ENCODE results near the gene ECT2L.

DNA sequence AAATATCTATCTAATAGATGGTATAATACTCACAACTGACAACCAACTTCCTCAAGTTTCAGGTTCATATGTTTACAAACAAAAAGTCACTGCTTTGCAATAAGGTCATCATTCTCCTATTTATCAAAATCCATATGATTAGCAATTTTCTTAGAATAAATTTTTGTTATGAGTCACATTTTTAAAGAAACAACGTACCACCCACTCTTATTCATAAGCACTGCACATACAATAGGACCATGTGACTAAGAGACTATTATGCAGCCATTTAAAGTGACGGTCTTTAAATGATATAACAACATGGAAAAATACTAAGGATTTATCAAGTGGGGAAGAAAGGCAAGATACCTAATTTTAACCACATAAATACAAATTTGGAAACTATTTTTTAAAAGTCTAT is 152.1 kb downstream of the ECT2L start:
- TF ChIP-seq, protein P1, sequence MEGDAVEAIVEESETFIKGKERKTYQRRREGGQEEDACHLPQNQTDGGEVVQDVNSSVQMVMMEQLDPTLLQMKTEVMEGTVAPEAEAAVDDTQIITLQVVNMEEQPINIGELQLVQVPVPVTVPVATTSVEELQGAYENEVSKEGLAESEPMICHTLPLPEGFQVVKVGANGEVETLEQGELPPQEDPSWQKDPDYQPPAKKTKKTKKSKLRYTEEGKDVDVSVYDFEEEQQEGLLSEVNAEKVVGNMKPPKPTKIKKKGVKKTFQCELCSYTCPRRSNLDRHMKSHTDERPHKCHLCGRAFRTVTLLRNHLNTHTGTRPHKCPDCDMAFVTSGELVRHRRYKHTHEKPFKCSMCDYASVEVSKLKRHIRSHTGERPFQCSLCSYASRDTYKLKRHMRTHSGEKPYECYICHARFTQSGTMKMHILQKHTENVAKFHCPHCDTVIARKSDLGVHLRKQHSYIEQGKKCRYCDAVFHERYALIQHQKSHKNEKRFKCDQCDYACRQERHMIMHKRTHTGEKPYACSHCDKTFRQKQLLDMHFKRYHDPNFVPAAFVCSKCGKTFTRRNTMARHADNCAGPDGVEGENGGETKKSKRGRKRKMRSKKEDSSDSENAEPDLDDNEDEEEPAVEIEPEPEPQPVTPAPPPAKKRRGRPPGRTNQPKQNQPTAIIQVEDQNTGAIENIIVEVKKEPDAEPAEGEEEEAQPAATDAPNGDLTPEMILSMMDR (conservative IDR thresholded peaks at IDR 0.05; ENCODE audit: low read depth in 2 of 2) = no peak
- TF ChIP-seq STAT1 (IDR thresholded peaks at IDR 0.05; ENCODE audit: unreplicated experiment) = no peak
- no peak for TF ChIP-seq EZH2 (IDR thresholded peaks at IDR 0.05; ENCODE audit: low read depth, unreplicated experiment)
- TF ChIP-seq, protein P2, sequence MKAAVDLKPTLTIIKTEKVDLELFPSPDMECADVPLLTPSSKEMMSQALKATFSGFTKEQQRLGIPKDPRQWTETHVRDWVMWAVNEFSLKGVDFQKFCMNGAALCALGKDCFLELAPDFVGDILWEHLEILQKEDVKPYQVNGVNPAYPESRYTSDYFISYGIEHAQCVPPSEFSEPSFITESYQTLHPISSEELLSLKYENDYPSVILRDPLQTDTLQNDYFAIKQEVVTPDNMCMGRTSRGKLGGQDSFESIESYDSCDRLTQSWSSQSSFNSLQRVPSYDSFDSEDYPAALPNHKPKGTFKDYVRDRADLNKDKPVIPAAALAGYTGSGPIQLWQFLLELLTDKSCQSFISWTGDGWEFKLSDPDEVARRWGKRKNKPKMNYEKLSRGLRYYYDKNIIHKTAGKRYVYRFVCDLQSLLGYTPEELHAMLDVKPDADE (IDR thresholded peaks at IDR 0.05) = no peak
- TF ChIP-seq EZH2phosphoT487 (IDR thresholded peaks at IDR 0.05; ENCODE audit: unreplicated experiment) = no peak
- TF ChIP-seq, protein P3, sequence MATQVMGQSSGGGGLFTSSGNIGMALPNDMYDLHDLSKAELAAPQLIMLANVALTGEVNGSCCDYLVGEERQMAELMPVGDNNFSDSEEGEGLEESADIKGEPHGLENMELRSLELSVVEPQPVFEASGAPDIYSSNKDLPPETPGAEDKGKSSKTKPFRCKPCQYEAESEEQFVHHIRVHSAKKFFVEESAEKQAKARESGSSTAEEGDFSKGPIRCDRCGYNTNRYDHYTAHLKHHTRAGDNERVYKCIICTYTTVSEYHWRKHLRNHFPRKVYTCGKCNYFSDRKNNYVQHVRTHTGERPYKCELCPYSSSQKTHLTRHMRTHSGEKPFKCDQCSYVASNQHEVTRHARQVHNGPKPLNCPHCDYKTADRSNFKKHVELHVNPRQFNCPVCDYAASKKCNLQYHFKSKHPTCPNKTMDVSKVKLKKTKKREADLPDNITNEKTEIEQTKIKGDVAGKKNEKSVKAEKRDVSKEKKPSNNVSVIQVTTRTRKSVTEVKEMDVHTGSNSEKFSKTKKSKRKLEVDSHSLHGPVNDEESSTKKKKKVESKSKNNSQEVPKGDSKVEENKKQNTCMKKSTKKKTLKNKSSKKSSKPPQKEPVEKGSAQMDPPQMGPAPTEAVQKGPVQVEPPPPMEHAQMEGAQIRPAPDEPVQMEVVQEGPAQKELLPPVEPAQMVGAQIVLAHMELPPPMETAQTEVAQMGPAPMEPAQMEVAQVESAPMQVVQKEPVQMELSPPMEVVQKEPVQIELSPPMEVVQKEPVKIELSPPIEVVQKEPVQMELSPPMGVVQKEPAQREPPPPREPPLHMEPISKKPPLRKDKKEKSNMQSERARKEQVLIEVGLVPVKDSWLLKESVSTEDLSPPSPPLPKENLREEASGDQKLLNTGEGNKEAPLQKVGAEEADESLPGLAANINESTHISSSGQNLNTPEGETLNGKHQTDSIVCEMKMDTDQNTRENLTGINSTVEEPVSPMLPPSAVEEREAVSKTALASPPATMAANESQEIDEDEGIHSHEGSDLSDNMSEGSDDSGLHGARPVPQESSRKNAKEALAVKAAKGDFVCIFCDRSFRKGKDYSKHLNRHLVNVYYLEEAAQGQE (IDR thresholded peaks at IDR 0.05; ENCODE audit: unreplicated experiment) = no peak
- no peak for TF ChIP-seq POLR2AphosphoS5 (IDR thresholded peaks at IDR 0.05; ENCODE audit: low read depth)
- no peak for TF ChIP-seq JUNB (IDR thresholded peaks at IDR 0.05; ENCODE audit: unreplicated experiment)
- no peak for TF ChIP-seq ZNF114 (CRISPR knock-in tag; IDR thresholded peaks at IDR 0.05)
- no peak for TF ChIP-seq CREB1 (CRISPR knock-in tag; IDR thresholded peaks at IDR 0.05; ENCODE audit: low read depth)
- TF ChIP-seq, protein P4, sequence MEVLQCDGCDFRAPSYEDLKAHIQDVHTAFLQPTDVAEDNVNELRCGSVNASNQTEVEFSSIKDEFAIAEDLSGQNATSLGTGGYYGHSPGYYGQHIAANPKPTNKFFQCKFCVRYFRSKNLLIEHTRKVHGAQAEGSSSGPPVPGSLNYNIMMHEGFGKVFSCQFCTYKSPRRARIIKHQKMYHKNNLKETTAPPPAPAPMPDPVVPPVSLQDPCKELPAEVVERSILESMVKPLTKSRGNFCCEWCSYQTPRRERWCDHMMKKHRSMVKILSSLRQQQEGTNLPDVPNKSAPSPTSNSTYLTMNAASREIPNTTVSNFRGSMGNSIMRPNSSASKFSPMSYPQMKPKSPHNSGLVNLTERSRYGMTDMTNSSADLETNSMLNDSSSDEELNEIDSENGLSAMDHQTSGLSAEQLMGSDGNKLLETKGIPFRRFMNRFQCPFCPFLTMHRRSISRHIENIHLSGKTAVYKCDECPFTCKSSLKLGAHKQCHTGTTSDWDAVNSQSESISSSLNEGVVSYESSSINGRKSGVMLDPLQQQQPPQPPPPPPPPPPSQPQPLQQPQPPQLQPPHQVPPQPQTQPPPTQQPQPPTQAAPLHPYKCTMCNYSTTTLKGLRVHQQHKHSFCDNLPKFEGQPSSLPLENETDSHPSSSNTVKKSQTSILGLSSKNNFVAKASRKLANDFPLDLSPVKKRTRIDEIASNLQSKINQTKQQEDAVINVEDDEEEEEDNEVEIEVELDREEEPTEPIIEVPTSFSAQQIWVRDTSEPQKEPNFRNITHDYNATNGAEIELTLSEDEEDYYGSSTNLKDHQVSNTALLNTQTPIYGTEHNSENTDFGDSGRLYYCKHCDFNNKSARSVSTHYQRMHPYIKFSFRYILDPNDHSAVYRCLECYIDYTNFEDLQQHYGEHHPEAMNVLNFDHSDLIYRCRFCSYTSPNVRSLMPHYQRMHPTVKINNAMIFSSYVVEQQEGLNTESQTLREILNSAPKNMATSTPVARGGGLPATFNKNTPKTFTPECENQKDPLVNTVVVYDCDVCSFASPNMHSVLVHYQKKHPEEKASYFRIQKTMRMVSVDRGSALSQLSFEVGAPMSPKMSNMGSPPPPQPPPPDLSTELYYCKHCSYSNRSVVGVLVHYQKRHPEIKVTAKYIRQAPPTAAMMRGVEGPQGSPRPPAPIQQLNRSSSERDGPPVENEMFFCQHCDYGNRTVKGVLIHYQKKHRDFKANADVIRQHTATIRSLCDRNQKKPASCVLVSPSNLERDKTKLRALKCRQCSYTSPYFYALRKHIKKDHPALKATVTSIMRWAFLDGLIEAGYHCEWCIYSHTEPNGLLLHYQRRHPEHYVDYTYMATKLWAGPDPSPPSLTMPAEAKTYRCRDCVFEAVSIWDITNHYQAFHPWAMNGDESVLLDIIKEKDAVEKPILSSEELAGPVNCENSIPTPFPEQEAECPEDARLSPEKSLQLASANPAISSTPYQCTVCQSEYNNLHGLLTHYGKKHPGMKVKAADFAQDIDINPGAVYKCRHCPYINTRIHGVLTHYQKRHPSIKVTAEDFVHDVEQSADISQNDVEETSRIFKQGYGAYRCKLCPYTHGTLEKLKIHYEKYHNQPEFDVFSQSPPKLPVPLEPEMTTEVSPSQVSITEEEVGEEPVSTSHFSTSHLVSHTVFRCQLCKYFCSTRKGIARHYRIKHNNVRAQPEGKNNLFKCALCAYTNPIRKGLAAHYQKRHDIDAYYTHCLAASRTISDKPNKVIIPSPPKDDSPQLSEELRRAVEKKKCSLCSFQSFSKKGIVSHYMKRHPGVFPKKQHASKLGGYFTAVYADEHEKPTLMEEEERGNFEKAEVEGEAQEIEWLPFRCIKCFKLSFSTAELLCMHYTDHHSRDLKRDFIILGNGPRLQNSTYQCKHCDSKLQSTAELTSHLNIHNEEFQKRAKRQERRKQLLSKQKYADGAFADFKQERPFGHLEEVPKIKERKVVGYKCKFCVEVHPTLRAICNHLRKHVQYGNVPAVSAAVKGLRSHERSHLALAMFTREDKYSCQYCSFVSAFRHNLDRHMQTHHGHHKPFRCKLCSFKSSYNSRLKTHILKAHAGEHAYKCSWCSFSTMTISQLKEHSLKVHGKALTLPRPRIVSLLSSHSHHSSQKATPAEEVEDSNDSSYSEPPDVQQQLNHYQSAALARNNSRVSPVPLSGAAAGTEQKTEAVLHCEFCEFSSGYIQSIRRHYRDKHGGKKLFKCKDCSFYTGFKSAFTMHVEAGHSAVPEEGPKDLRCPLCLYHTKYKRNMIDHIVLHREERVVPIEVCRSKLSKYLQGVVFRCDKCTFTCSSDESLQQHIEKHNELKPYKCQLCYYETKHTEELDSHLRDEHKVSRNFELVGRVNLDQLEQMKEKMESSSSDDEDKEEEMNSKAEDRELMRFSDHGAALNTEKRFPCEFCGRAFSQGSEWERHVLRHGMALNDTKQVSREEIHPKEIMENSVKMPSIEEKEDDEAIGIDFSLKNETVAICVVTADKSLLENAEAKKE (CRISPR knock-in tag; IDR thresholded peaks at IDR 0.05) = no peak
